Stimulated activated naive CD4-positive, alpha-beta T cell treated with Interleukin-2 at 50 U/mL for 16 hours (primary cell): ENCODE data around the gene XPO4.
"Not testable (repeated sequence)": the region's sequence is repeated elsewhere in the genome, so short reads cannot be mapped to it uniquely, and the experiment has no call there.

Source experiments
- DNase-seq: peaks from one replicate; lab custom pipeline; 2025; lab: John Stamatoyannopoulos, UW

Gene XPO4

GRCh38 chr13:20891034-20891433, 11.5 kb downstream of the XPO4 start:
- no peak for DNase-seq

GRCh38 chr13:20890540-20890939, 12.0 kb downstream of the XPO4 start:
- DNase-seq = not testable (repeated sequence)

GRCh38 chr13:20882206-20882605, 20.3 kb downstream of the XPO4 start:
- DNase-seq = no peak

GRCh38 chr13:20877902-20878301, 24.6 kb downstream of the XPO4 start:
- DNase-seq = no peak

- not testable (repeated sequence) for DNase-seq
Measured at GRCh38 chr13:20876802-20877201, 25.7 kb downstream of the XPO4 start.

- DNase-seq = not testable (repeated sequence)
Measured at GRCh38 chr13:20874439-20874838, 28.1 kb downstream of the XPO4 start.

- DNase-seq = no peak
Measured at GRCh38 chr13:20873348-20873747, 29.2 kb downstream of the XPO4 start.

- DNase-seq = no peak
Measured at GRCh38 chr13:20870829-20871228, 31.7 kb downstream of the XPO4 start.

GRCh38 chr13:20869540-20869939, 33.0 kb downstream of the XPO4 start:
- DNase-seq = no peak

GRCh38 chr13:20867408-20867807, 35.1 kb downstream of the XPO4 start:
- no peak for DNase-seq

- not testable (repeated sequence) for DNase-seq
Measured at GRCh38 chr13:20861666-20862065, 40.9 kb downstream of the XPO4 start.

- DNase-seq = no peak
Measured at GRCh38 chr13:20860844-20861243, 41.7 kb downstream of the XPO4 start.

- no peak for DNase-seq
Measured at GRCh38 chr13:20856650-20857049, 45.9 kb downstream of the XPO4 start.

- no peak for DNase-seq
Measured at GRCh38 chr13:20851844-20852402, 50.6 kb downstream of the XPO4 start.

GRCh38 chr13:20848944-20849343, 53.6 kb downstream of the XPO4 start:
- DNase-seq = no peak

GRCh38 chr13:20848203-20848602, 54.3 kb downstream of the XPO4 start:
- no peak for DNase-seq

GRCh38 chr13:20847296-20847695, 55.2 kb downstream of the XPO4 start:
- no peak for DNase-seq

- no peak for DNase-seq
Measured at GRCh38 chr13:20843166-20843565, 59.4 kb downstream of the XPO4 start.

GRCh38 chr13:20840568-20840967, 62.0 kb downstream of the XPO4 start:
- DNase-seq = no peak

- no peak for DNase-seq
Measured at GRCh38 chr13:20833900-20834679, 68.5 kb downstream of the XPO4 start.

GRCh38 chr13:20832861-20833260, 69.7 kb downstream of the XPO4 start:
- DNase-seq = no peak

GRCh38 chr13:20831933-20832332, 70.6 kb downstream of the XPO4 start:
- DNase-seq = no peak

- no peak for DNase-seq
Measured at GRCh38 chr13:20831254-20831653, 71.3 kb downstream of the XPO4 start.
